Activated naive CD8-positive, alpha-beta T cell treated with anti-CD3 and anti-CD28 coated beads, Interleukin-2, amount 50 U/mL, for 16 hours (primary cell): ENCODE results near the gene ALKBH3.

Source experiments
- DNase-seq: peaks from one replicate; pipeline ENCODE4 v3.0.0-alpha.2; 2020; ENCODE audit warnings: low read depth, low spot score

ALKBH3 gene

GRCh38 chr11:43959321-43959995 is 78.8 kb downstream of the ALKBH3 start:
- no peak for DNase-seq

GRCh38 chr11:43962383-43963278 is 82.0 kb downstream of the ALKBH3 start:
- DNase-seq: no peak

GRCh38 chr11:43963279-43963620 is 82.6 kb downstream of the ALKBH3 start:
- no peak for DNase-seq

GRCh38 chr11:43967661-43968060 is 87.0 kb downstream of the ALKBH3 start:
- no peak for DNase-seq

- no peak for DNase-seq
These were observed 88.1 kb downstream of the ALKBH3 start for GRCh38 chr11:43968719-43969118.

- no peak for DNase-seq
These were observed 88.9 kb downstream of the ALKBH3 start for GRCh38 chr11:43969543-43969942.
